ENCODE measurements around the gene KRT82.

- TF ChIP-seq CTCF (IDR thresholded peaks at IDR 0.05 in 8 of 11, conservative IDR thresholded peaks at IDR 0.05 in 3 of 11) (no peak), POLR2A (IDR thresholded peaks at IDR 0.05) (no peak), POLR2AphosphoS5 (IDR thresholded peaks at IDR 0.05) (no peak)
These were observed 55.3 kb downstream of the KRT82 start for GRCh38 chr12:52350786-52351185.

All from spleen (tissue), 7 donors.